Mesenchymal stem cell (in vitro differentiated cells and primary cell): ENCODE measurements around the gene UNC50.

Experiments
- DNase-seq: peaks from one replicate; pipeline ENCODE4 v3.0.0-alpha.2; 2013
- H2AFZ ChIP-seq: one replicate; pipeline ENCODE4 v1.6.1; 2013; ENCODE audit warnings: low read depth, mild to moderate bottlenecking, control low read depth, inconsistent platforms, low read length, moderate library complexity
- H2AK5ac ChIP-seq: 2 replicates; pipeline ENCODE4 v1.6.1; 2013; ENCODE audit warnings: low read length, moderate library complexity, mild to moderate bottlenecking, inconsistent platforms; ENCODE audit not compliant: severe bottlenecking
- H2BK120ac ChIP-seq: one replicate; pipeline ENCODE4 v1.6.1; 2013; ENCODE audit warnings: low read depth, mild to moderate bottlenecking, inconsistent platforms, low read length, moderate library complexity
- H2BK12ac ChIP-seq, 2 experiments: one replicate each; pipeline ENCODE4 v1.6.1; 2013; ENCODE audit warnings: inconsistent platforms in 2 of 2, low read length in 2 of 2, mild to moderate bottlenecking in 2 of 2, moderate library complexity in 2 of 2, control low read depth in 1 of 2
- H2BK15ac ChIP-seq: one replicate; pipeline ENCODE4 v1.6.1; 2013; ENCODE audit warnings: mild to moderate bottlenecking, low read depth, inconsistent platforms; ENCODE audit not compliant: poor library complexity, severe bottlenecking
- H2BK5ac ChIP-seq: 2 replicates; pipeline ENCODE4 v1.6.1; 2013; ENCODE audit warnings: low read depth, mild to moderate bottlenecking, low read length, control low read depth, inconsistent platforms; ENCODE audit not compliant: poor library complexity, severe bottlenecking
- H3K14ac ChIP-seq, 2 experiments: one replicate each; pipeline ENCODE4 v1.6.1; 2013; ENCODE audit warnings: inconsistent platforms in 2 of 2, low read length in 2 of 2, control low read depth in 1 of 2, mild to moderate bottlenecking in 1 of 2, moderate library complexity in 1 of 2
- H3K18ac ChIP-seq, 2 experiments: one replicate each; pipeline ENCODE4 v1.6.1; 2013; ENCODE audit warnings: inconsistent platforms in 2 of 2, low read length in 2 of 2, control low read depth in 1 of 2, low read depth in 1 of 2, mild to moderate bottlenecking in 1 of 2
- H3K23ac ChIP-seq, 2 experiments: one replicate each; pipeline ENCODE4 v1.6.1; 2013; ENCODE audit warnings: inconsistent platforms in 2 of 2, low read length in 2 of 2, mild to moderate bottlenecking in 2 of 2, moderate library complexity in 2 of 2, control low read depth in 1 of 2
- H3K27ac ChIP-seq: 2 replicates; pipeline ENCODE4 v1.5.1; 2013; ENCODE audit warnings: mild to moderate bottlenecking, moderate library complexity, low read length, control low read depth, inconsistent platforms; ENCODE audit not compliant: poor library complexity, severe bottlenecking
- H3K27me3 ChIP-seq, 2 experiments: 2 replicates each; pipeline versions ENCODE4 v1.6.1 to v1.7.0; 2013; ENCODE audit warnings: low read length in 2 of 2, mild to moderate bottlenecking in 2 of 2, moderate library complexity in 2 of 2, control low read depth in 1 of 2, inconsistent platforms in 1 of 2; ENCODE audit not compliant: control insufficient read depth in 1 of 2, insufficient read depth in 1 of 2
- H3K36me3 ChIP-seq, 2 experiments: 2 replicates each; pipeline versions ENCODE4 v1.6.1 to v1.7.0; 2013; ENCODE audit warnings: low read length in 2 of 2, control low read depth in 1 of 2, inconsistent platforms in 1 of 2, low read depth in 1 of 2, mild to moderate bottlenecking in 1 of 2; ENCODE audit not compliant: insufficient read depth in 2 of 2, control insufficient read depth in 1 of 2
- H3K4ac ChIP-seq, 2 experiments: one replicate each; pipeline ENCODE4 v1.6.1; 2013; ENCODE audit warnings: inconsistent platforms in 2 of 2, low read length in 2 of 2, mild to moderate bottlenecking in 2 of 2, moderate library complexity in 2 of 2, control low read depth in 1 of 2, low read depth in 1 of 2
- H3K4me1 ChIP-seq: 2 replicates; pipeline ENCODE4 v1.6.1; 2013; ENCODE audit warnings: low read depth, low read length, control low read depth; ENCODE audit not compliant: control insufficient read depth, insufficient read depth
- H3K4me2 ChIP-seq: 2 replicates; pipeline ENCODE4 v1.6.1; 2013; ENCODE audit warnings: low read length, mild to moderate bottlenecking, inconsistent platforms; ENCODE audit not compliant: poor library complexity, severe bottlenecking
- H3K4me3 ChIP-seq, 2 experiments: 2 replicates each; pipeline versions ENCODE4 v1.5.1 to v1.7.0; 2013; ENCODE audit warnings: low read length in 2 of 2, mild to moderate bottlenecking in 2 of 2, control low read depth in 1 of 2, low read depth in 1 of 2; ENCODE audit not compliant: insufficient read depth in 1 of 2
- H3K79me1 ChIP-seq: replicated peaks from 2 replicates; pipeline ENCODE4 v1.6.1; 2013; ENCODE audit warnings: mild to moderate bottlenecking, control low read depth, low read length, inconsistent platforms; ENCODE audit not compliant: poor library complexity, severe bottlenecking
- H3K9ac ChIP-seq: 2 replicates; pipeline ENCODE4 v1.7.0; 2013; ENCODE audit warnings: mild to moderate bottlenecking, low read length, moderate library complexity
- H3K9me3 ChIP-seq: 2 replicates; pipeline ENCODE4 v1.7.0; 2013; ENCODE audit warnings: mild to moderate bottlenecking, low read length; ENCODE audit not compliant: control insufficient read depth
- H4K8ac ChIP-seq: one replicate; pipeline ENCODE4 v1.6.1; 2013; ENCODE audit warnings: inconsistent platforms, mild to moderate bottlenecking, low read length, moderate library complexity
- H4K91ac ChIP-seq: one replicate; pipeline ENCODE4 v1.6.1; 2013; ENCODE audit warnings: mild to moderate bottlenecking, low read length, inconsistent platforms
- WGBS: methylation state at CpG from one replicate; pipeline ENCODE4 v1.1.7; 2013; ENCODE audit warnings: mixed read lengths; 5-methylcytosine and 5-hydroxymethylcytosine counted together

Gene UNC50

DNA sequence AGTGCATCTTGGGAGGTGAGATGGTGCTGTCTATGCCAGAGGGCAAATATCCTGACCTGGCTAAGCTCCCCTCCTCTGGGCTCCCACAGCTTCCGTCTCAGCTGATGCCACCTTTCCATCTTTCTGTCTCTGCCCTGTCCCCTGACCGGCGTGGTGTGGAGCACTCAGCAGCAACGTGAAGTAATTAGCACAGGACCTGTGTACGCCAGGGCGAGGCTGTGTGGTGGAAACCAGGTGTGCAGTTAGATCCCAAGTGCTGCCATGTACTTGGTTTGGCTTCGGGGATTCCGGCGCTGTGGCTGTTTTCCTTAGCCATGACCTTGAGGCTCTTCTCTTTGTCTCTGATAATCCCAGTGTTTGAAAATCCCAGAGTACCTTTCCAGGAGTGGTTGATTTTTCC lies 36.6 kb upstream of the UNC50 start:
- Histone ChIP-seq H4K91ac (peak overlapping the region; percentile 1), H3K27me3 (no peaks in the 10 kb centered on the region), H3K9me3 (no peaks in the 10 kb centered on the region), H2BK5ac (no peak overlapping the region), H2BK15ac (no peak overlapping the region), H3K79me1 (no peaks in the 10 kb centered on the region), H3K14ac (no peak overlapping the region), H3K36me3 (peaks cover 53 to 74% of the 10 kb centered on the region in 2 experiments), H2BK120ac (no peak overlapping the region), H3K4me3 (no peak overlapping the region), H2AK5ac (no peak overlapping the region), H3K4ac (no peak overlapping the region), H2AFZ (no peak overlapping the region), H3K4me2 (no peak overlapping the region), H3K4me1 (peaks cover 3% of the 10 kb centered on the region), H3K23ac (no peak overlapping the region), H4K8ac (no peak overlapping the region), H3K18ac (no peak overlapping the region), H3K27ac (no peak overlapping the region), H3K9ac (no peak overlapping the region), H2BK12ac (no peak overlapping the region)
- no peak for DNase-seq
- whole genome bisulfite sequencing: 97% methylated on average over 9 of the region's 9 CpGs

DNA sequence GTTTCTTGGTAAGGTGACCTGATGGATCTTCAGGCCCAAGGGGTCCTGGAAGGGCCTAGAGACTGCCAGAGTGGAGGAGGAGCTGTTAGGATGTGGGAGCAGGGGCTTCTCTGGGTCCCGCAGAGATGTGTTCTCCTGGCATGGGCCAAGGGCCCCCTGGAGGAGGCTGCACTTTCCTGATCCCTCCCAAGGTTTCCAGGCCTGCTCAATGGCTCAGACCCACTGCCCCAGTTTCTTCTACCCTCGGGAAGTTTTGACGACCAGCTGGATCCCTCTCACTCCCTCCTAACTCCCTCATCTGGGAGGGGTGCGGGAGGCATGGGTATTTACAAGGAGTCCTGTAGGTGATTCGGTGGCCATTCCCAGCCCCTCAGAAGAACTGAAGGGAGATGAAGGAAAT lies 36.2 kb upstream of the UNC50 start:
- Histone ChIP-seq H3K27ac (no peak overlapping the region), H2AK5ac (no peak overlapping the region), H2BK15ac (no peak overlapping the region), H3K36me3 (peaks cover 52 to 74% of the 10 kb centered on the region in 2 experiments), H2AFZ (no peak overlapping the region), H3K4me2 (no peak overlapping the region), H2BK120ac (no peak overlapping the region), H4K91ac (no peak overlapping the region), H2BK5ac (no peak overlapping the region), H3K4me1 (peaks cover 3% of the 10 kb centered on the region), H3K9ac (no peak overlapping the region), H3K9me3 (no peaks in the 10 kb centered on the region), H3K4ac (no peak overlapping the region), H4K8ac (no peak overlapping the region), H3K18ac (no peak overlapping the region), H3K23ac (no peak overlapping the region), H2BK12ac (no peak overlapping the region), H3K79me1 (no peaks in the 10 kb centered on the region), H3K14ac (no peak overlapping the region), H3K4me3 (no peak overlapping the region), H3K27me3 (no peaks in the 10 kb centered on the region)
- no peak for DNase-seq
- WGBS: no CpG with 5 or more reads among the region's 5 CpGs

GRCh38 chr2:98572676-98573075 lies 35.7 kb upstream of the UNC50 start:
- Histone ChIP-seq H3K14ac (no peak overlapping the region), H2AK5ac (no peak overlapping the region), H3K4me3 (no peak overlapping the region), H3K23ac (no peak overlapping the region), H3K18ac (no peak overlapping the region), H2BK12ac (no peak overlapping the region), H4K91ac (no peak overlapping the region), H3K9ac (no peak overlapping the region), H3K36me3 (peaks cover 54 to 73% of the 10 kb centered on the region in 2 experiments), H2BK5ac (no peak overlapping the region), H3K4me2 (no peak overlapping the region), H3K27me3 (no peaks in the 10 kb centered on the region), H3K4ac (no peak overlapping the region), H2BK15ac (no peak overlapping the region), H3K79me1 (no peaks in the 10 kb centered on the region), H3K27ac (no peak overlapping the region), H4K8ac (no peak overlapping the region), H2BK120ac (no peak overlapping the region), H3K4me1 (peaks cover 3% of the 10 kb centered on the region), H2AFZ (no peak overlapping the region), H3K9me3 (no peaks in the 10 kb centered on the region)
- DNase-seq: no peak
- WGBS: 96% methylated on average over 15 of the region's 15 CpGs

DNA sequence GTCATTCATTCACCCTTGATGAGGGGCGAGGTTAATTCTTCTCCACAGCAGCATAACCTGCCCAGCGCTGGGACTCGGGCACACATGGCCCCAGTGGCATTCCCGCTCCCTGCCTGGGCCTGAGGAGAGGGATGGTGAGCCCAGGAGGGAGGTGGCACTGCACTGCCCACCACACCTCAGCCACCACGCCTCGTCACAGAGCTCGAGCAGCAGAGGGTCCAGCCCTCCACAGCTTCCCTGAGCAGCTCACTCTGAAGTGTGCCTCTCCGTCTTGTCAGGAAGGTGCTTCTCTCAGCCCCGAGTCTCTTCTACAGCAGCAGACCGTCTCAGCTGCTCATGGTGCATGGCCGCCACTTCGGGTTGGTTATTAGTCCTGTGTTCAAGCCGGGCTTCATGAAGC lies 35.0 kb upstream of the UNC50 start:
- Histone ChIP-seq H3K9me3 (no peaks in the 10 kb centered on the region), H2AFZ (no peak overlapping the region), H2BK5ac (no peak overlapping the region), H3K18ac (no peak overlapping the region), H4K91ac (peak overlapping the region; percentile 40), H3K9ac (no peak overlapping the region), H2AK5ac (no peak overlapping the region), H3K4me3 (no peak overlapping the region), H3K4me2 (no peak overlapping the region), H3K27ac (no peak overlapping the region), H2BK12ac (no peak overlapping the region), H3K23ac (no peak overlapping the region), H2BK15ac (no peak overlapping the region), H3K79me1 (no peaks in the 10 kb centered on the region), H3K4me1 (peaks cover 3% of the 10 kb centered on the region), H2BK120ac (no peak overlapping the region), H3K36me3 (peaks cover 54 to 74% of the 10 kb centered on the region in 2 experiments), H4K8ac (no peak overlapping the region), H3K27me3 (no peaks in the 10 kb centered on the region), H3K4ac (no peak overlapping the region), H3K14ac (no peak overlapping the region)
- no peak for DNase-seq
- WGBS: 97% methylated on average over 12 of the region's 13 CpGs
